DLD1 (cell line): ENCODE measurements around the gene ANKIB1.
"Not testable (repeated sequence)": the region's sequence is repeated elsewhere in the genome, so short reads cannot be mapped to it uniquely, and the experiment has no call there.

Experiments
- in situ Hi-C: cut with HindIII; loops from 2 replicates; pipeline ENCODE4 v1.10.0; 2017; ENCODE audit warnings: low sequenced_read_pairs

Gene ANKIB1

DNA sequence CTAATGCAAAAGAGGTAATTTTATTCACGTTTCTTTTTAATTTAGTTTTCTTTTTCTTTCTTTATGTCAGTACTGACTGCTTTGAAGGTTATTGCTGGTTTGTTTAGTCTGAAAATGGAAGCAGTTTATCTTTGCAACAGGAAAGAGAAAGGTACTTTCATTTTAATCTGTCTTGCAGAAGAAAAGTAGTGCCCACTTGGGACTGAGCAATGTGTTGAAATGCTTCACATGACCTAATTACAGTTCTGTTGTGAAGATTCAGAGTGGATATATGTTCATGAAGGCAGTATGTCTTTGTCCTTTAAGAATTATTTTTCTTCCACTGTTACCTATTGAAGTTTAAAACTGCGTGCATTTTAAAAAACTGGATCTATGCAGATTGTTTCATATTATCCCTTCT is 80.1 kb downstream of the ANKIB1 start:
- in situ Hi-C loops: no loop called here

DNA sequence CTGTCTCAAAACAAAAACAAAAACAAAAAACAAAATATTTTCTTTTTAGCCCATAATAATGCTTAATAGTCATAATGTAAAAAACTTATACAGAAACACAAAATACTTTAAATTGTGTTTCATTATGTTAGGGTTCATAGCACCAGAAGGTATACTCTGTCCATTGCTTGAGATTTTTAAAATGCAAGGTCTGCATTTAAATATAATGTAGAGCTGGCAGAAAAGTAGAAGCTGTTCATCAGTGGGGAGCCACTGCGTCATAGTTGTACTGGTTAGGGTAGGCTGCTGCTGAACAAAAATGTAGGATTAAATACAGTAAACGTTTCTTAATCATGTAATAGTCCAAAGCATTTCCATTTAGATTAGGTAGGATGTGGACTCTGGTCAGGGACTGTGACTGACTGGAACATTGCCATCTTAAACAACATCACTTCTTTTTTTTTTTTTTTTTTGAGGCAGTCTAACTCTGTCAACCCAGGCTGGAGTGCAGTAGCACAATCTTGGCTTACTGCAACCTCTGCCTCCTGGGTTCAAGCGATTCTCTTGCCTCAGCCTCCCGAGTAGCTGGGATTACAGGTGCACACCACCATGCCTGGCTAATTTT is 85.2 kb downstream of the ANKIB1 start:
- in situ Hi-C loops: no loop called here

DNA sequence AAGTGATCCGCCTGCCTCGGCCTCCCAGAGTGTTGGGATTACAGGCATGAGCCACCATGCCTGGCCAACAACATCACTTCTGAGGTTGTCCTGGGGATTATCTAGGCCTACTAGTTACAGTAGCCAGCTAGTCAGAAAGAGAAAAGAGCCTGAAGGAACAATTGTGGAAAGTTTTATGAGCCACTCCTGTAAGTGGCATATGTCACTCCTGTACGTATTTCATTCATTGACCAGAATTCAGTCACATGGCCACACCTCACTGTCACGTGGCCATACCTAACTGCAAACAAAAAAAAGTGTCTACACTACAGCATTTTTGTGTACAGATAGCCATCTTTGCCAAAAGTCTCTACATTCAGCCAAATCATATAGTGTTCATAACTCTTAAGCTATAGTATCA is 85.7 kb downstream of the ANKIB1 start:
- in situ Hi-C loops: no loop called here

DNA sequence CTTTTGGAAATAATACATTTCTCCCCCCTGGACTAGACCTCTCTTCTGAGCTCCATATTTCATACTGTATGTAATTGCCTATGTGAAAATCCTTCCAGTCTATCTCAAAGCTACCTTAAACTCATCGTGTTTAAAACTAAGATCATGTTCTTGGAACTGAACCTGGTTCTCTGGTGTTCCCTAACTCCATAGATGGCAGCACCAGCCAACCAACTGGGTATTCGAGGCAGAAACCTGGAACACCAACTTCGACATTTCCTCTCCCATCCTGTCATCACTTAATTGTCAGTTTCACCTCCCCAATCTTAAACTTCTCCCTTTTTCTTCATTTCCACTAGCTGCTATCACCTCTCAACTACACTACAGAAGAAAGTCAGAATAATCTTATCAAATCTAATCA is 87.0 kb downstream of the ANKIB1 start:
- in situ Hi-C loops: no loop called here

DNA sequence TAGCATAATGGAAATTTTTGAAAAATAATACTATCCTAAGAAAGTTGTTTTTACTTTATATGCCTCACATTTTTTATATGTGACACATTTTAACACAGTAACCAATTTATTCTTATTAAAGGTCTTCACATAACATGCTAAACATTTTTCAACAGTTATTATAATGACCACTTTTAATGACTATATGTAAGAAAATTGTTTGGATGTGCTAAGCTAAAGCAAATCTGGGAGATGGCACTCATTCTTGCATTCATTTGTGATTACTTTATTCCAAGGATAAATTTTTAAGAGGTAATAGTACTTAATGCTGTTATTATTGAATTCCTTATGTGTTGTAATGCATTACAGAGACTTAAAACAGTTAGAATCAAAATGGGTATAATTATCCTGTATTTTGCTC is 88.1 kb downstream of the ANKIB1 start:
- in situ Hi-C loops: no loop called here

DNA sequence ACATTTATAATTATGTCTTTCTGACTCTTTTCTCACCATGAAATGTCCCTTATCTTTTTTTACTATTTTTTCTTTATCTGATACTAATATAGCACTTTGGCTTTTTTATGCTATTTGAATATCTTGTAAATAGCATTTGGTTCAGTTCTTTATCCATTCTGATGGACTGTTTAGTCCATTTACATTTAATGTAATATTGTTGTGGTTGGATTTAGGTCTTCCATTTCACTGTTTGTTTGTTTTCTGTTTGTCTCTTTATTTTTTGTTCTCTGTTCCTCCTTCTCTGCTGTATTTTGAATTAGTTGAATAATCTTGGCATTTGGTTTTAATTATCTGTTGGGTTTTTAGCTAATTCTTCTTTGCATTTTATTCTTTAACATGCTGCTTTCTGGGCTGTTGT is 89.8 kb downstream of the ANKIB1 start:
- in situ Hi-C loops: no loop called here

DNA sequence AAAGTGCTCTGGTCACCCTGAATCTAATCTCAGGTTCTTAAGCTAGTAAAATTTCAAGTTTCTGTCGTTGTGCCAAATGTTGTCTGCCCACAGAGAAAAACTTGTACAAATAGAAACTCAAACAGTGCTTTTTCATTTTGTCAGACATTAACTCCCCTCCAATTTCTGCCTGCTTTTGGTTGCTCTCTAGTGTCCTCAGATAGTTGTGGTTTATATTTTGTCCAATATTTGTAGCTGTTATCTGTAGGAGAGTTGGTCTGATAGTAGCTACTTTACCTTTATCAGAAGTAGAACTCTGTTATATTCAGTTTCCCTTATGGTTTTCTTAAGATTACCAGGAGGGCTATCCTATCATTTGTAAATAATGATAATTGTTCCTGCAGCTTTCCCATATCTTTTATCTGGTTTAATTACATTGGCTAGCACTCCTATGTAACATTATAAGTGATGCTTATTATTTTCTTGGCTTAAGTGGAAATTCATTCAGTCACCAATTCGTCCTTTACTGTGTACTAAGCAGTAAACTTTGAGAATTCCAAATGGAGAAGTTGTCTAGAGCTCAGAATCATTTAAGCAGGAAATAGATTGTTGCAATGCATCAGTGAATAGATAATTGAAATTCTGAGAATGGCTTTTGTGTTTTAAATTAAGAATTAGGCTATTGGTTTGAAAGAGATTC is 91.0 kb downstream of the ANKIB1 start:
- in situ Hi-C loops: no loop called here

DNA sequence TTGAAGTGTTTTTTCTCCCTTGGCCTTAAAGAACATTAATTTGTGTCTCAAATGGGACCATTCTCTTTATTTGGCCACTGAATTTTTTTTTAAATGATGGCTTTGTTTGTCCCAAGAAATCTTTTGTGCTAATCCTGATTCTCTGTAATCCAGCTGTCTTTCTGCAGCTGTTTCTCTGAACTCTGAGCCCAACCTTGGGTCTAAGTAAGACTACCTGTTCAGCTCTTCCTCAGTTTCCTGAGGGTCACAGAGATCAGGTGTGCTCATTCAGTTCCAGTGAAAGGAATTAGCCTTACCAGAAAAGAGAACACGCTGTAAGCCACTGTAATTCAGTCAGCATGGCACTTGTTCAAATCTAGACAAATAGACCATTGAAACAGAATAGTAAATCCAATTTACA is 94.2 kb downstream of the ANKIB1 start:
- in situ Hi-C loops: no loop called here

DNA sequence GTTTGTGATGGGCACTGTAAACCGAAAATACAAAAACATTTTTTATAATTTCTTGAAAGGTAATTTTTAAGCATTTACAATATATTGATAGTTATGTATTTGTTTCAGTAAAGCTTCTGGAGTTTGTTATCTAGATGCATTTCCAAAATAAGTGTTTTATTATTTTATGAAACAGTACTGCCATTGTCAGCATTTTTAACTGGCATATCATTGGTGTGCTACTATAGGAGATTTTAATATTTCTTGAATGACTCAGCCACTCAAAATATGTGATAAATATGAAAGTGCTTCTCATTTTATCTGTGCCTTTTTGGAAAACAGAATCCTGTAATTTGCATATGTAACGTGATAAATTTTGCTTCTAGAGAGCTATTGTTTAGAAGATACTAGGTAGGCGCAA is 97.9 kb downstream of the ANKIB1 start:
- in situ Hi-C loops: no loop called here

DNA sequence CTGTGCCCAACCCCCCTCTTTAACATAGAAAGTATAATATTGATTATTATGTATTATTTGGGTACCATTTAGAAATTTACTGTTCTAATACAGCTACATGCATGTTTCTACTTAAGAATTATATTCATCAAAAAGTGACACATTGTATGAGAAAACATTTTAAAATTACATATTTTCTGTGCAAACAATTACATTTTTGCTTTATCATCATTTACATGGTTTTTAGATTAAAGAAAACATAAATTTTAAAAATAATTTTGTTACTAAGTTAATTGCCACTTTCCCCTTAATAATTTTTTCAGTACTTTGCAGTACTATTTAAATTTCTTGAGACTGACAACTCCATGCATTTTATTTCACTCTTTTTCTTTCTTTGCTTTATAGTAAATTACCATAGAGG is 106.2 kb downstream of the ANKIB1 start:
- in situ Hi-C loops: no loop called here

DNA sequence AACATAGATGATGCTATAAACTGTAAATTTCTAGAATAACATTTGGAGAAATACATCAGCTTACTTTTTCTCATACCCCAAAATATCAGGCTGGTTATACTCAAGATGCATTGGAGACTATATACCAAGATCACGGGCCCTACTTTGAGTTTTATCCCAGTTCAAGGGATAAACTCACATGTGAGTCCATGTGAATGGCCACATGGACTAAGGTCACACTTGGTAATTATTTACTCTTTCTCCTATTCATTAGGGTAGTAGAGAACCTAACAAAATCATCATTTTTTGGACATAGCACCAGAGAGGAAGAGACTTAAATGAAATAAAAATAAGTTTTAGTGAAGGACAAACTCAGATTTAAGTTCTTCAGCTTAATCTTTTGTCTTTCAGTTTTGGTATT is 108.4 kb downstream of the ANKIB1 start:
- in situ Hi-C loops: no loop called here

DNA sequence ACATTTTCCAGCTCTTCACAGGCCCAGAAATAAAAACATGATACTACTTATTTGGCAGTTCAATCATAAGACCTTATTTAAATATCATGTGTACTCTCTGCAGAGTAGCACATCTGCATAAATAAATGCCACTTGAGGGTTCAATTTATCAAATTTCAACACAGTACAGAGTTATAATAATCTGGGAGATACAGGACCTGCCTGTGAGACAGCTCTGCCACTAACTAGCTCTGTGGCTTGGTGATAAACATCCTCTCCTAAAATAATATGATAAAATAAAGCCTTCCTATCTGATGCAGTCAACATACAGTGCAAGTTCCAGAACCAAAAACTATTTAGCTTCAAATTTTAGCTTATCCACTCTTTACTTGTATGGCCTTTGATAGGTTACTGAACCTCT is 110.6 kb downstream of the ANKIB1 start:
- in situ Hi-C loops: no loop called here

DNA sequence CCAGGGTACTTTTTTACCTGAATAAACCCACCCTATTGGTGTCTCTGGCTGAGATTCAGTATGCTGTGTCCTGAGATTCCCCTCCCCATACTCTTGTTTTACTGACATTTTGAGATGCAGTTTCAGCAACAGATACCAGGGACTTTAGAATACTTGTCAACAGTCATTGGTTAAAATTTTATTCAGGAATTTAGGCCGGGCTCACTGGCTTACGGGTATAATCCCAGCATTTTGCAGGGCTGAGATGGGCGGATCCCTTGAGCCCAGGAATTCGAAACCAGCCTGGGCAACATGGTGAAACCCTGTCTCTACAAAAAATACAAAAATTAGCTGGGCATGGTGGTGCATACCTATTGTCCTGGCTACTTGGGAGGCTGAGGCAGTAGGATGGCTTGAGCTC is 111.5 kb downstream of the ANKIB1 start:
- in situ Hi-C loops: no loop called here

DNA sequence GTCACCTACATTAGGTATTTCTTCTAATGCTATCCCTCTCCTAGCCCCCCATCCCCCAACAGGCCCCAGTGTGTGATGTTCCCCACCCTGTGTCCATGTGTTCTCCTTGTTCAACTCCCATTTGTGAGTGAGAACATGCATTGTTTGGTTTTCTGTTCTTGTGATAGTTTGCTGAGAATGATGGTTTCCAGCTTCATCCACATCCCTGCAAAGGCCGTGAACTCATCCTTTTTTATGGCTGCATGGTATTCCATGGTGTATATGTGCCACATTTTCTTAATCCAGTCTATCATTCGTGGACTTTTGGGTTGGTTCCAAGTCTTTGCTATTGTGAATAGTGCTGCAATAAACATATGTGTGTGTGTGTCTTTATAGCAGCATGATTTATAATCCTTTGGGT is 113.4 kb downstream of the ANKIB1 start:
- in situ Hi-C loops: not testable (repeated sequence)

DNA sequence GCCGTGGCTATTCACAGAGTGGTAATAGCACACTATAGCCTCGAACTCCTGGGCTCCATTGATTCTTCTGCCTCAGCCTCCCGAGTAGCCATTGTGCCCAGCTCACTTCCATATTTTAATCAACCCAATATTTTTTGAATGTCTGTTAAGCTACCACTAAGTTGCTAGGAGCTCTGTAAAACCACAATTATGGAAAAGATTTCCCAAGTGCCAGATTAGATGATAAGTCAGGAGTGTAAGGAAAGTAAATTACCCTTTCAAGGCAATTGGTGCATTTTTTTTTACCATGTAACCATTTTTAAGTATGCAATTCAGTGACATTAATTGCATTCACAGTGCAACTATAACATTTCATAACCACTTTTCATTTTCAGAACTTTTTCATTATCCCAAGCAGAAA is 114.0 kb downstream of the ANKIB1 start:
- in situ Hi-C loops: no loop called here

DNA sequence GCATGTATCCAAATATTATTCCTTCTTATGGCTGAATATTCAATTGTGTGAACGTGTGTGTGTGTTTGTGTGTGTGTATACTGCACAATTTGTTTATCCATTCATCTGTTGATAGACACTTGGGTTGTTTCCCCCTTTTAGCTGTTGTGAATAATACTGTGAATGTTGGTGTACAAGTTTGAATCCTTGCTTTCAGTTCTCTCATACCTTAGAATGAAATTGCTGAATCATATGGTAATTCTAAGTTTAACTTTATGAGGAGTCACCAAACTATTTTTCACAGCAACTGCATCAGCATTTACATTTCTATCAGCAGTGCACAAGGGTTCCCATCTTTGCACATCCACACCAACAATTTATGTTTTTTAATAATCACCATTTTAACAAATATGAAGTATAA is 114.6 kb downstream of the ANKIB1 start:
- in situ Hi-C loops: no loop called here

DNA sequence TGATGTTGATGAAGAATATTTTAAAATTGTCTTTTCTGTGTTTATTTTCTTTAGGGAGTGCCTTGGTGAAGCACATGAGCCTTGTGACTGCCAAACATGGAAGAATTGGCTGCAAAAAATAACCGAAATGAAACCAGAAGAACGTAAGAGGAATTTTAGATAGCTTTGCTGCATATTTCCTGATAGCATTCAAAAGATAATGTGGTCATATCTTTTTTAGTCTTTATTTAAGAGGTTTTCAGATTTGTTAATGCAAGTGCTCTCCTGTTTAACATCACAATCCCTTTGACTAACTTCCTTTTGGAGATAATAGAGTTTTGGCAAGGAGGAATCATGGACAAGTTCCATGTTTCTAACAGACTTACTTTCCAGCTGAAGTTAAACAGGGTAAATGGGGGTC is 116.4 kb downstream of the ANKIB1 start:
- in situ Hi-C loops: no loop called here

DNA sequence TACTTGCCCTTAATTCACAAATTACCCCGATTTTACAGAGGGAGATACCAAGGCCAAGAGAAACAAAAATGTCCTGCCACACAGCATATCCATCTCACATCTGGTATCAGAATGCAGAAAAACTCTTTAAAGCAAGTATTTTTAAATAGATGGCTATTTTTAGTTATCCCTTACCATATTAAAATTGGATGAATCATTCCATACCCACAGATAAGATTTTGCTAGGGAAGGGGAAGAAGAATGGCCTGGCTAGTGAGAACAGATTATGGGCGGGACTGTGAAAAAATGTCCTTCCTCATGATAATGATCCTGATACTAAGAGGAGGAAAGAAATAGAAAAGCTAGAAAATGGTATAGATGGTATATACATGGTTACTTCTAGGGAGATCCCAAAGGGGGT is 121.0 kb downstream of the ANKIB1 start:
- in situ Hi-C loops: no loop called here

DNA sequence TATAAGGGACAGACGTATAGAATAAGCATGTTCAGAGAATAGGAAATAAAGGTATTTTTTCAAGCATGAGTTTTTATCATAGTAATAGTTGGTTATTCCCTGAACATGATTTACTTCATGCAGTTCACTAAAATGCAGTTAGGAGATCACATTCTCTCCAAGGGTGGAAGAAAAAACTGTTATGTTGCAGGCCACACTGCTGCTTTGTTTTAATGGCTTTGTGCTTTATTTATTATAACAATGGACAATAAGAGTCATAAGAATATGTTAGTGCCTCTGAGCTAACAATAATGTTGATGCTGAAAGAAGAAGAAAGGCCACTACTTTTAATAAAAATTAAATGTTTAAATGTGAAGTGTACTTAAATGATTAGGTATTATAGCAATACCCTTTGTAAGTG is 123.0 kb downstream of the ANKIB1 start:
- in situ Hi-C loops: no loop called here

DNA sequence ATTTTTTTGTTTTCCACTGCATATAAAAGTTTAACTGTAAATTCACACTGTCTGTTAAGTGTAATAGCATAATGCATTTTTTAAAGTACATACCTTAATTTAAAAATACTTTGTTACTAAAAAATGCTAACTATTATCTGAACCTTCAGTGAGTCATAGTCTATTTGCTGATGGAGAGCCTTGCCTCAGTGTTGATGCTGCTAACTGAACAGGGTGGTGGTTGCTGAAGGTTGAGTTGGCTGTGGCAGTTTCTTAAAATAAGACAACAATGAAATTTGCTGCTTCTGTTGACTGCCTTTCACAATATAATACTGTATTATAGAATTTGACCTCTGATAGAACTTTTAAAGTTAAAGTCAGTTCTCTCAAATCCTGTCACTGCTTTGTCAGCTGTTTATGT is 129.2 kb downstream of the ANKIB1 start:
- in situ Hi-C loops: no loop called here

DNA sequence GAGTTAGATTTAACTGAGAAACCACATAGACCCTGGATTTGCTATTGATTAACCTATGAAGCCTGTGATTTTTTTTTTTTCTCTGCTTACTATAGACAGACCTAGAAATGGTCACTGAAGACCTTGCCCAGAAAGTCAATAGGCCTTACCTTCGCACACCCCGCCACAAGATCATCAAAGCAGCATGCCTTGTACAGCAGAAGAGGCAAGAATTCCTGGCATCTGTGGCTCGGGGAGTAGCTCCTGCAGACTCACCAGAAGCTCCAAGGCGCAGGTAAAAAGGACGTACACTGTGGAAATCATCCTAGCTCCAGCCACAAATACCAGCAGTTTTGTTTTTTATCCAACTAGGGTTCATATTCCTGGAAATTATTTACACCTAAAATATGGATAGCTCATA is 145.3 kb downstream of the ANKIB1 start:
- in situ Hi-C loops: no loop called here

DNA sequence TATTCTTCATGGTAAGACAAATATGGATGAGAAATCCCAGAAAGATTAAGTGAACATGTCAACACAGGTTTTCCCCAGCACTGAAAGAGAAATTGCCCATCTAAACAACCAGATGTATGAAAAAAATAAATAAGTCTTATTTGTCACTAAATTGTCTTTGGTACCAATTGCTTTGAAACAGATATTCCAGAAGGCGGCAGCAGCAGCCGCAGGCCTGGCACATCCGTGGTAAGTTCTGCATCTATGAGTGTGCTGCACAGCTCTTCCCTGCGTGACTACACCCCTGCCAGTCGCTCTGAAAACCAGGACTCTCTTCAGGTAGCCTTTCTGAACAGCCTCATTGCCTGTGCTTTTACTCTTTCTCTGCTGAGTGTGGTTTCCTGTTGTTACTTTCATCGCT is 151.8 kb downstream of the ANKIB1 start:
- in situ Hi-C loops: no loop called here

DNA sequence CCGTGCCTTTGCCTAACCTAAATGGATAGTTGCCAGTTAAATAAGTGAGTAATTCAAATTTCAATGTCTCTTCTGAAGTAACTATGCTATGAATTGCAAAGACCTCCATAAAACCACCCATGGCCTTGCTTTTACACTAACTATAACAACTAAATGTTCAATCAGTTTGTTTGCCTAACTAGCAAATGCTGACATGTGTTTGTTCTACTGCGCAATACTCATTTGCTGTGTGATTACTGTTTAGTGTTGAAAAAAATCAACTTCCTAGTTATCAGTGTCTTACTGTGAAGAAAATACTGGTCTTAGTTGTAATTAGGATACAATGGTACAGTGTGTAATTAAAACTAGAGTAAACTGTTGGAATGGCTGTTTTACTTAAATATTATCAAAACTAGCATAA is 154.2 kb downstream of the ANKIB1 start:
- in situ Hi-C loops: no loop called here
